Measurements from ENCODE around the gene GALK2.

- TF ChIP-seq EZH2 (IDR thresholded peaks at IDR 0.05; ENCODE audit: low read depth, low read length, severe bottlenecking), result no peak
- no peak for TF ChIP-seq USF2 (IDR thresholded peaks at IDR 0.05; ENCODE audit: low read length)
- TF ChIP-seq SP2 (IDR thresholded peaks at IDR 0.05; ENCODE audit: low read length), result no peak
Observed at GRCh38 chr15:49309889-49310288, 139.8 kb downstream of the GALK2 start.

Data from H1 (cell line).